Ovary (tissue), 3 donors: ENCODE measurements around the gene OTULIN.

Source experiments
- POLR2A ChIP-seq: fragments of 450-650 bp; IDR thresholded peaks from one replicate; pipeline ENCODE4 v1.6.1; 2017; ENCODE audit warnings: antibody characterized with exemption, mild to moderate bottlenecking, moderate library complexity
- TF ChIP-seq, protein P1 (sequence below), 3 donors: fragments of 450-650 bp in 2 of 3; fragments of 200-600 bp in 1 of 3; IDR thresholded peaks; one replicate each; pipeline versions ENCODE4 v1.5.1 to v1.8.0; 2016 to 2022; ENCODE audit warnings: antibody characterized with exemption in 3 of 3, mild to moderate bottlenecking in 1 of 3
- donor health status: DM: no; HTN: no; CAD: no.

DNA sequence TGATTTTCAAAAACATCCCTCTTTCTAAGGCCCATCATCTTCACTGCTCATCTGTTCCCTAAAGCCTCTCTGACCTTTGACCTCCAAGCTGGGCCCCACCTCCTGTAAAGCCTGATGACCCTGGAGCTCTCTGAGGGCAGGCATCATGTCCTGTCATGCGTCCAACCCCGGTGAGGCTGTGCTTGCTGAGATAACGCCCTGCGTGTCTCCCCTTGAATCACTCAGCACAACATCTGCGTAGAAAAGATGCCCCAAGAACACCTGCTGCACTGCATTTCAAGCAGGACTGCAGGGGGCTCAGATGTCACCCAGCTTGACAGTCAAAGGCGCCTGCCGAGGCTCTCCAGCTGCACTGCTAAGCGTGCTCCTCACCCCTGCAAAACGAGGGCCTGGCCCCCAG is 78.0 kb downstream of the OTULIN start:
- TF ChIP-seq POLR2A: no peak
- TF ChIP-seq, protein P1, sequence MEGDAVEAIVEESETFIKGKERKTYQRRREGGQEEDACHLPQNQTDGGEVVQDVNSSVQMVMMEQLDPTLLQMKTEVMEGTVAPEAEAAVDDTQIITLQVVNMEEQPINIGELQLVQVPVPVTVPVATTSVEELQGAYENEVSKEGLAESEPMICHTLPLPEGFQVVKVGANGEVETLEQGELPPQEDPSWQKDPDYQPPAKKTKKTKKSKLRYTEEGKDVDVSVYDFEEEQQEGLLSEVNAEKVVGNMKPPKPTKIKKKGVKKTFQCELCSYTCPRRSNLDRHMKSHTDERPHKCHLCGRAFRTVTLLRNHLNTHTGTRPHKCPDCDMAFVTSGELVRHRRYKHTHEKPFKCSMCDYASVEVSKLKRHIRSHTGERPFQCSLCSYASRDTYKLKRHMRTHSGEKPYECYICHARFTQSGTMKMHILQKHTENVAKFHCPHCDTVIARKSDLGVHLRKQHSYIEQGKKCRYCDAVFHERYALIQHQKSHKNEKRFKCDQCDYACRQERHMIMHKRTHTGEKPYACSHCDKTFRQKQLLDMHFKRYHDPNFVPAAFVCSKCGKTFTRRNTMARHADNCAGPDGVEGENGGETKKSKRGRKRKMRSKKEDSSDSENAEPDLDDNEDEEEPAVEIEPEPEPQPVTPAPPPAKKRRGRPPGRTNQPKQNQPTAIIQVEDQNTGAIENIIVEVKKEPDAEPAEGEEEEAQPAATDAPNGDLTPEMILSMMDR (IDR thresholded peaks at IDR 0.05): no peak
